Osteoblast (primary cell): ENCODE data around the gene SPTLC2. TPM values are rescaled to one million over a fixed set of nuclear protein-coding genes. Genes with fewer than 3 reads are reported as not detected.

Experiments
- DNase-seq: peaks from one replicate; pipeline ENCODE4 v3.0.0; 2011; ENCODE audit warnings: low spot score, mixed read lengths; ENCODE audit not compliant: insufficient read length; ENCODE audit errors: missing footprints
- H2AFZ ChIP-seq: 2 replicates; pipeline ENCODE4 v1.6.0; 2011; ENCODE audit warnings: mild to moderate bottlenecking, low read length
- H3K27ac ChIP-seq: 2 replicates; pipeline ENCODE4 v1.5.1; 2011; ENCODE audit warnings: mild to moderate bottlenecking, low read depth, low read length, moderate library complexity
- H3K27me3 ChIP-seq: 2 replicates; pipeline ENCODE4 v1.6.0; 2012; ENCODE audit warnings: mild to moderate bottlenecking, control low read depth, inconsistent platforms, low read length, moderate library complexity; ENCODE audit not compliant: insufficient read depth
- H3K36me3 ChIP-seq: 2 replicates; pipeline ENCODE4 v1.5.1; 2011; ENCODE audit warnings: mild to moderate bottlenecking, low read length, control low read depth, moderate library complexity; ENCODE audit not compliant: insufficient read depth
- H3K4me1 ChIP-seq: 2 replicates; pipeline ENCODE4 v1.5.1; 2011; ENCODE audit warnings: mild to moderate bottlenecking, low read length, control low read depth, moderate library complexity; ENCODE audit not compliant: insufficient read depth
- H3K4me2 ChIP-seq: 2 replicates; pipeline ENCODE4 v1.6.0; 2011; ENCODE audit warnings: mild to moderate bottlenecking, low read length; ENCODE audit not compliant: insufficient read depth
- H3K4me3 ChIP-seq: fragments of 200-600 bp; sonication (generic); 3 replicates; pipeline ENCODE4 v1.5.1; 2012; ENCODE audit warnings: mild to moderate bottlenecking, low read length, inconsistent platforms; ENCODE audit not compliant: insufficient read depth
- H3K79me2 ChIP-seq: 2 replicates; pipeline ENCODE4 v1.6.0; 2012; ENCODE audit warnings: mild to moderate bottlenecking, low read length, control low read depth, inconsistent platforms; ENCODE audit not compliant: insufficient read depth
- H3K9me3 ChIP-seq: 2 replicates; pipeline ENCODE4 v1.5.1; 2011; ENCODE audit warnings: low read depth, low read length, control low read depth
- H4K20me1 ChIP-seq: 2 replicates; pipeline ENCODE4 v1.6.0; 2012; ENCODE audit warnings: mild to moderate bottlenecking, low read length, control low read depth; ENCODE audit not compliant: insufficient read depth
- total RNA-seq: library from RNA; depleted of rRNA; stranded (reverse); fragments of >200 nt; gene quantifications from 2 replicates; pipeline ENCODE4 v1.2.3, GENCODE V29; 2012
- TF ChIP-seq, protein P1 (sequence below): IDR thresholded peaks from 2 replicates; pipeline ENCODE4 v1.5.1; 2011; ENCODE audit warnings: mild to moderate bottlenecking, low read depth, low read length, moderate library complexity; ENCODE audit errors: extremely low read depth

SPTLC2 gene
- total RNA-seq, 1 donor = 59.0 TPM

DNA sequence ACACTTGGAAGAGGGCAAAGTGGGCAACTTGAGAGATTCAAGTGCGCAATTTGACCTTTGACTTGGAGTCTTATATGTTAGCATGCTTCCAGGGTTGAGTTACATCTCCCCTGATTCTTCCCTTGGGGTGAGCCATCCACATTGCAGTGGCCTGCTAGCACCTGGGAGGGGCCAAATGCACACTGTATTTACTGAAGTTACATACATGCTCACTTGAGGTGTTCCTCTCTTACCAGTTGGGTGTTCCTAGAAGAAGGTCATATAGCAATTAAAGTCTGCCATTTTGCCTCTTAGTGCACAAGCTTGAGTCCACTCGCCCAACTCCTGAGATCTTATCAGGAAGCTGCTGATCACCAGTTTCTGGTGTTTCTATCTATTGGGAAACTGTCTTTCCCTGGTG, 13.7 kb upstream of the SPTLC2 start:
- no peaks in the 10 kb centered on the region for H3K27me3 ChIP-seq
- no peaks in the 10 kb centered on the region for H3K9me3 ChIP-seq
- H3K4me2 ChIP-seq = no peak overlapping the region
- no peaks in the 10 kb centered on the region for H4K20me1 ChIP-seq
- H3K79me2 ChIP-seq = no peaks in the 10 kb centered on the region
- H2AFZ ChIP-seq = no peak overlapping the region
- no peak overlapping the region for H3K27ac ChIP-seq
- no peaks in the 10 kb centered on the region for H3K4me1 ChIP-seq
- no peak overlapping the region for H3K4me3 ChIP-seq
- TF ChIP-seq, protein P1, sequence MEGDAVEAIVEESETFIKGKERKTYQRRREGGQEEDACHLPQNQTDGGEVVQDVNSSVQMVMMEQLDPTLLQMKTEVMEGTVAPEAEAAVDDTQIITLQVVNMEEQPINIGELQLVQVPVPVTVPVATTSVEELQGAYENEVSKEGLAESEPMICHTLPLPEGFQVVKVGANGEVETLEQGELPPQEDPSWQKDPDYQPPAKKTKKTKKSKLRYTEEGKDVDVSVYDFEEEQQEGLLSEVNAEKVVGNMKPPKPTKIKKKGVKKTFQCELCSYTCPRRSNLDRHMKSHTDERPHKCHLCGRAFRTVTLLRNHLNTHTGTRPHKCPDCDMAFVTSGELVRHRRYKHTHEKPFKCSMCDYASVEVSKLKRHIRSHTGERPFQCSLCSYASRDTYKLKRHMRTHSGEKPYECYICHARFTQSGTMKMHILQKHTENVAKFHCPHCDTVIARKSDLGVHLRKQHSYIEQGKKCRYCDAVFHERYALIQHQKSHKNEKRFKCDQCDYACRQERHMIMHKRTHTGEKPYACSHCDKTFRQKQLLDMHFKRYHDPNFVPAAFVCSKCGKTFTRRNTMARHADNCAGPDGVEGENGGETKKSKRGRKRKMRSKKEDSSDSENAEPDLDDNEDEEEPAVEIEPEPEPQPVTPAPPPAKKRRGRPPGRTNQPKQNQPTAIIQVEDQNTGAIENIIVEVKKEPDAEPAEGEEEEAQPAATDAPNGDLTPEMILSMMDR = no peak
- no peaks in the 10 kb centered on the region for H3K36me3 ChIP-seq
- DNase-seq = no peak

DNA sequence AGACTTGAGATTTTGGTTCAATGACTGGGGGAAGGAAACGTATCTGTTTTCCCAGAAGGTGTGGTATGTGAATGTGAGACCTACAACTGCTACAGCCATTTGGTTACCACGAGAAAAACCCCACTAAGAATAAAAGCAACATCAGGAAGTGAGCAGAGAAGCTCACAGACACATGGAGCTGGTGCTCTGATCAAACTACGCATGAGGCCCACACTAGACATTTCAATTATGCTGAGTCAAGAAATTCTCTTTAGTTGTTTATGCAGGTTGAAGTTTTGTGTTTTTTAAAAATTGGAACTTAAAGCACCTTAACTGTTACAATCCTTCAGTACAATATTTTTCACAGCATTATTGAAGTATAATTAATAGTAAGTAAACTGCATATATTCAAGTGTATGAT, 8.9 kb upstream of the SPTLC2 start:
- TF ChIP-seq, protein P1 = no peak
- H2AFZ ChIP-seq = no peak overlapping the region
- DNase-seq = no peak

DNA sequence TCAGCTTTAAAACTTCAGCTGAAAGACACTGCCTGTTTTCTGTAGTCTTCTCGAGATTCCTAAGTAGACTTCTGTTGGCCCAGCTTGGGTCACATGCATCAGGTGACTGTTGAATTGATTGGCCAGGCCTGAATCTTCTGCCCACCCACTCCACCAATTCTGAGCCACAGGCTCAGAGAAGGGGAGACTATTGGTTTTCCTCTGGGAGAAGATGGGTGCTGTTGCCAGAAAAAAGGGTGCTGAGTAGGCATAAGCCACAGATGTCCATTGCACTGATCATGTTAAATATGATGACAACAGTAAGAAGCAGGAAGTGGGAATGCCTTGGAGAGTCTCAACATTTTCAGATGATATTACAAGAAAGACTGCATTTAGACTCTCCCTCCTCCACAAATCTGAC, 6.8 kb upstream of the SPTLC2 start:
- no peak overlapping the region for H3K4me3 ChIP-seq
- no peaks in the 10 kb centered on the region for H3K36me3 ChIP-seq
- H3K9me3 ChIP-seq = no peaks in the 10 kb centered on the region
- H3K4me1 ChIP-seq = no peaks in the 10 kb centered on the region
- H3K27ac ChIP-seq = no peak overlapping the region
- no peaks in the 10 kb centered on the region for H4K20me1 ChIP-seq
- TF ChIP-seq, protein P1 = no peak
- H3K4me2 ChIP-seq = no peak overlapping the region
- no peaks in the 10 kb centered on the region for H3K27me3 ChIP-seq
- no peaks in the 10 kb centered on the region for H3K79me2 ChIP-seq
- H2AFZ ChIP-seq = no peak overlapping the region
- DNase-seq = no peak

More for the DNA sequence above, 8.9 kb upstream of the SPTLC2 start:
- Histone ChIP-seq H3K27me3 (no peaks in the 10 kb centered on the region), H3K36me3 (no peaks in the 10 kb centered on the region), H3K9me3 (no peaks in the 10 kb centered on the region), H4K20me1 (no peaks in the 10 kb centered on the region), H3K4me3 (no peak overlapping the region), H3K27ac (no peak overlapping the region), H3K79me2 (no peaks in the 10 kb centered on the region), H3K4me1 (no peaks in the 10 kb centered on the region), H3K4me2 (no peak overlapping the region)

DNA sequence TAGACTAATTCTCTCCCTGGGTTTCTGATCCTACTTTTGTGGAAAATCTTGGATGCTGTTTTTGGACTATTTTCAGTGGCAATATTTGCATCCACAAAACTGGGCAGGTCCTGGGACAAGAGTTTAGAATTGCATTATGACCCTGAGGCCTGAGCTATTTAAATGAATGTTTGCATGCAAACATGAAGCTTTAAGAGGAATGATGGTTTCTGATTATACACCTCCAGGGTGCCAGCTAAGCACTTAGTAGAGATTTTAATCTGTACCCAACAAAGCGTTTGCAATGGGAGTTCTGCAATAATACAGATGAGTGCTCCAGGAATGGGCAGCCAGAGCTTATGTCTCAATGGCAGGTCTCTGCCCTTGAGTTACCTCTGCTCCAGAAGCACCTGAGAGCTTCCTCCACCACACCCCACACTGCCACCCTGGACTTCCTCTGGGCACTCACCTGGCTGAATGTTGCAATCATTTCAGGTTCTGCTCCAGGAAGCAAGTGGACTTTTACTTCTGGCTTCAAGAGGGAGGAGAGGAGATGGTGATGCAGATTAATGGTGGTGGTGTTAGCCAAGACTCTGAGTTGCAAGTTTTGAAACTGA, 6.0 kb upstream of the SPTLC2 start:
- no peak overlapping the region for H3K4me3 ChIP-seq
- no peaks in the 10 kb centered on the region for H4K20me1 ChIP-seq
- no peaks in the 10 kb centered on the region for H3K79me2 ChIP-seq
- TF ChIP-seq, protein P1 = no peak
- H3K36me3 ChIP-seq = no peaks in the 10 kb centered on the region
- no peak overlapping the region for H3K27ac ChIP-seq
- no peak overlapping the region for H3K4me2 ChIP-seq
- no peak for DNase-seq
- H2AFZ ChIP-seq = no peak overlapping the region
- H3K4me1 ChIP-seq = no peaks in the 10 kb centered on the region
- no peaks in the 10 kb centered on the region for H3K27me3 ChIP-seq
- no peaks in the 10 kb centered on the region for H3K9me3 ChIP-seq
